ENCODE results near the gene ENTPD2.

Gene ENTPD2

DNA sequence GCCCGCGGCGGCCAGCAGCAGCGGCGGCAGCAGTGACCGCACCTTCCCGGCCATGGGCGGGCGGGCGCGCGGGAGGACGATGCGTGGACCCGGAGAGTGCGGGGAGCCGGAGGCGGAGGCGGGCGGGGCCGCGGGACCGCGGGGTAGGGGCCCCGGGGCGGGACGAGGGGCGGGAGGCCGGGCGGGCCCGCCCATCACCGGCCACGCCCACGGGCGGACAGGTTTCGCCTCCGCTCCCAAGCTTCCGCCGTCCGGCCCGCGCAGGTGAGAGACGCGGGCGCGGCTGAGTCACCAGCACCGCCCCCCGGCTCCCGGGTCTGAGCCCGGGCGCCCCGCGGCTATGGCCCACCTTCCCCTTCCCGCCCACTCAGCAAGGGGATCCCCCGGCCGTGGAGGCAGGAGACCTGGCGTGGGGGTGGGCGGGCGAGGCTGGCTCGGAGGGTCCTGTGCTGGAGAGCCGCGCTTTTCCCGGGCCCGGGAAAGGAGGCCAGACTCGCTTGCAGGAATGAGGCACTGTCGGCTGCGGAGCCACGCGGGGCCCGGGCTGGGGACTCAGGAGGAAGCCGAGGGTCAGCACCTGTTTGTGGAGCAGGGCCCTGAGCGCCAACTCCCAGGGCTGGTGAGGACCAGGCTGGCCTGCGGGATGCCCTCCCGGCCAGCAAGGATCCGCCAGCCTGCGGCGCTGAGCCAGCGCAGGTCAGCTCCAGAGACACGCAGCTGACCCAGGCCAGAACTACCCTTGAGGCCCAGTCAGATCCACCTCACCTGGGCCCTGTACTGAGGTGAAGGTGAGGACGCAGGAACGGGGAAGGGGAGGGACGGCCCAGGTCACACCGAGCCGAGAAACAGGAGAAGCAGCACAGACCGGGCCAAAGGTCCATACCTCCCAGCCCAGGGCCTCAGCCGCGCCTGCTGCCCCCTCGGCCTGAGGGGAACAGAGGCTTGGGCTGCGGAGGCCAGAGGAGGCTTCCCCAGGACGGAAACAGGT is at the start of gene ENTPD2:
Gene ENTPD2, minus strand, starts transcription at position 118 of the 988 bp plus-strand sequence. Its CDS starts 64 bp downstream, at position 54.
- Histone ChIP-seq H3K36me3 (ENCODE audit: control insufficient read depth in 1 of 2, insufficient read depth in 2 of 2, low read length in 2 of 2) (no peaks in the 10 kb centered on the region), H3K27ac (ENCODE audit: low read depth, low read length) (peak within 1 kb of the TSS; percentile 77), H3K9ac (ENCODE audit: low read depth in 1 of 2, low read length in 2 of 2) (peak within 1 kb of the TSS; percentile 61 to 74), H3K4me3 (ENCODE audit: low read depth in 1 of 2, low read length in 2 of 2) (peak within 1 kb of the TSS; percentile 46 to 55), H3K4me1 (ENCODE audit: control insufficient read depth in 1 of 2, insufficient read depth in 2 of 2, low read length in 2 of 2) (peaks cover 18 to 30% of the 10 kb centered on the region in 2 donors), H3K9me3 (ENCODE audit: control insufficient read depth in 1 of 2, low read length in 2 of 2) (no peaks in the 10 kb centered on the region), H3K27me3 (ENCODE audit: control insufficient read depth in 1 of 2, insufficient read depth in 2 of 2, low read length in 2 of 2) (peaks cover 14 to 16% of the 10 kb centered on the region in 2 donors)

DNA sequence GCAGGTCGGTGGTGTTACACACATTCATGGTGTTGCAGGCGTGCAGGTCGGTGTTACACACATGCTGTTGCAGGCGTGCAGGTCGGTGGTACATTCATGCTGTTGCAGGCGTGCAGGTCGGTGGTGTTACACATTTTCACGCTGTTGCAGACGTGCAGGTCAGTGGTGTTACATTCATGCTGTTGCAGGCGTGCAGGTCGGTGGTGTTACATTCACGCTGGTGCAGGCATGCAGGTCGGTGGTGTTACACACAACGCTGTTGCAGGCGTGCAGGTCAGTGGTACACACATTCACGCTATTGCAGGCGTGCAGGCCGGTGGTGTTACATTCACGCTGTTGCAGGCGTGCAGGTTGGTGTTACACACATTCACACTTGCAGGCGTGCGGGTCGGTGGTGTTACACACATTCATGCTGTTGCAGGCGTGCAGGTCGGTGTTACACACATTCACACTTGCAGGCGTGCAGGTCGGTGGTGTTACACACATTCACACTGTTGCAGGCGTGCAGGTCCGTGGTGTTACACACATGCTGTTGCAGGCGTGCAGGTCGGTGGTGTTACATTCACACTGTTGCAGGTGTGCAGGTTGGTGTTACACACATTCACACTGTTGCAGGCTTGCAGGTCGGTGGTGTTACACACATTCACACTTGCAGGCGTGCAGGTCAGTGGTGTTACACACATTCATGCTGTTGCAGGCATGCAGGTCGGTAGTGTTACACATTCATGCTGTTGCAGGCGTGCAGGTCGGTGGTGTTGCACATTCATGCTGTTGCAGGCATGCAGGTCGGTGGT is 49.5 kb upstream of the ENTPD2 start:
- peaks cover 38 to 91% of the 10 kb centered on the region in 2 donors for H3K36me3 ChIP-seq (ENCODE audit: control insufficient read depth in 1 of 2, insufficient read depth in 2 of 2, low read length in 2 of 2)
- no peaks in the 10 kb centered on the region for H3K27me3 ChIP-seq (ENCODE audit: control insufficient read depth in 1 of 2, insufficient read depth in 2 of 2, low read length in 2 of 2)
- H3K4me3 ChIP-seq (ENCODE audit: low read depth in 1 of 2, low read length in 2 of 2) = no peak overlapping the region
- H3K9ac ChIP-seq (ENCODE audit: low read depth in 1 of 2, low read length in 2 of 2) = no peak overlapping the region
- H3K27ac ChIP-seq (ENCODE audit: low read depth, low read length) = no peak overlapping the region
- H3K9me3 ChIP-seq (ENCODE audit: control insufficient read depth in 1 of 2, low read length in 2 of 2) = peaks cover 4 to 12% of the 10 kb centered on the region in 2 donors
- H3K4me1 ChIP-seq (ENCODE audit: control insufficient read depth in 1 of 2, insufficient read depth in 2 of 2, low read length in 2 of 2) = no peaks in the 10 kb centered on the region

DNA sequence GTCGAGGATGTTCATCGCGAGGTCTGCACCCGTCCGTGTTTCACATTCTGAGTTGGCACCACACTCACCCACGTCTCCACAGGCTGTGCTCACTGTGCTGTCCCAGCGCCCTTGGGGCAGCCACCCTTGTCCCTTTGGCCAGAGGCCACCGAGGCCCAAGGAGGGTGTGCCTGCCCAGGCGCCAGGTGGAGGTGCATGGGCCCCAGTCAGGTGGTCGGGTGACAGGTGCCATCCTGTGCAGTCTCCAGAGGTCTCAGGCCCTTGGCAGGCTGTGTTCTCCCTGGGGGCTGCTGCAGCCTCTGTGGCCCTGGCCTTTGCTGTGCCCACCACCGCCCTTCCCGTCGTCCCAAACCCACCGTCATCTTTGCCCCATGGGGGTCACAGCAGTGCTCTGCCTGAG is 45.4 kb upstream of the ENTPD2 start:
- no peak overlapping the region for H3K27ac ChIP-seq (ENCODE audit: low read depth, low read length)
- peaks cover 49 to 77% of the 10 kb centered on the region in 2 donors for H3K36me3 ChIP-seq (ENCODE audit: control insufficient read depth in 1 of 2, insufficient read depth in 2 of 2, low read length in 2 of 2)

DNA sequence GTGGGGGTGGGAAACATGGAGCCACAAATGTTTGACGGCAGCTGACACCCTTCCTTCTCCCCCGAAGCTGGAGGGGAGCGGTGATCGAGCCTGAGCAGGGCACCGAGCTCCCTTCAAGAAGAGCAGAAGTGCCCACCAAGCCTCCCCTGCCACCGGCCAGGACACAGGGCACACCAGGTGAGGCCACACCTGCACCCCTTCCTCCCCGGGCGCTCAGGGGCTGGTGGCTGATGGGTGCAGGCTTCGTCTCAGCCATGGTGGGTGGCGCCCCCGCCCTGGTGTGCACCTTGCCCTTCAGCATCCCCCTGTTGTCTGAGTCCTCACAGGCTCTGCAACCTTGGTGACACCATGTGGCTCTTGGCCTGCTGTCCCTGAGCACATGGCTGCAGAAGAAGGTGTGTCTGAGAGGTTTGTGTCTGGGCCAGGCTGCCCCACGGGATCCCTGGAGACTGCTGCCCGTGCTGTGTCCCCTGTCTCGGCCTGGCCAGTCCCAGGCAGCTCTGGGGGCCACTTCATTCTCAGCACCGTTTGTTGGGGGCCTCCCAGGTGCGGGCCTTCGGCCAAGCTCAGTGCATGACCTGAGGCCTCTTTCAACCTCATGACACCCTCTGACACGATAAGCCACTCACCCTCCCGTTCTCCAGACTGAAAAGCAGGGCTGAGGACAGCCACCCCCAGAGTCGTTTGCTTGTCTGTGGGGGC is 44.1 kb upstream of the ENTPD2 start:
- H3K27ac ChIP-seq (ENCODE audit: low read depth, low read length) = no peak overlapping the region
- no peaks in the 10 kb centered on the region for H3K27me3 ChIP-seq (ENCODE audit: control insufficient read depth in 1 of 2, insufficient read depth in 2 of 2, low read length in 2 of 2)
- H3K4me3 ChIP-seq (ENCODE audit: low read depth in 1 of 2, low read length in 2 of 2) = no peak overlapping the region
- peaks cover 0 to 11% of the 10 kb centered on the region in 2 donors for H3K9me3 ChIP-seq (ENCODE audit: control insufficient read depth in 1 of 2, low read length in 2 of 2)
- peaks cover 0 to 10% of the 10 kb centered on the region in 2 donors for H3K4me1 ChIP-seq (ENCODE audit: control insufficient read depth in 1 of 2, insufficient read depth in 2 of 2, low read length in 2 of 2)
- no peak overlapping the region for H3K9ac ChIP-seq (ENCODE audit: low read depth in 1 of 2, low read length in 2 of 2)
- peaks cover 39 to 69% of the 10 kb centered on the region in 2 donors for H3K36me3 ChIP-seq (ENCODE audit: control insufficient read depth in 1 of 2, insufficient read depth in 2 of 2, low read length in 2 of 2)

More for the DNA sequence above, 45.4 kb upstream of the ENTPD2 start:
- no peak overlapping the region for H3K9ac ChIP-seq (ENCODE audit: low read depth in 1 of 2, low read length in 2 of 2)
- H3K9me3 ChIP-seq (ENCODE audit: control insufficient read depth in 1 of 2, low read length in 2 of 2) = peaks cover 4 to 12% of the 10 kb centered on the region in 2 donors
- no peaks in the 10 kb centered on the region for H3K27me3 ChIP-seq (ENCODE audit: control insufficient read depth in 1 of 2, insufficient read depth in 2 of 2, low read length in 2 of 2)
- H3K4me3 ChIP-seq (ENCODE audit: low read depth in 1 of 2, low read length in 2 of 2) = no peak overlapping the region
- H3K4me1 ChIP-seq (ENCODE audit: control insufficient read depth in 1 of 2, insufficient read depth in 2 of 2, low read length in 2 of 2) = peaks cover 0 to 10% of the 10 kb centered on the region in 2 donors

DNA sequence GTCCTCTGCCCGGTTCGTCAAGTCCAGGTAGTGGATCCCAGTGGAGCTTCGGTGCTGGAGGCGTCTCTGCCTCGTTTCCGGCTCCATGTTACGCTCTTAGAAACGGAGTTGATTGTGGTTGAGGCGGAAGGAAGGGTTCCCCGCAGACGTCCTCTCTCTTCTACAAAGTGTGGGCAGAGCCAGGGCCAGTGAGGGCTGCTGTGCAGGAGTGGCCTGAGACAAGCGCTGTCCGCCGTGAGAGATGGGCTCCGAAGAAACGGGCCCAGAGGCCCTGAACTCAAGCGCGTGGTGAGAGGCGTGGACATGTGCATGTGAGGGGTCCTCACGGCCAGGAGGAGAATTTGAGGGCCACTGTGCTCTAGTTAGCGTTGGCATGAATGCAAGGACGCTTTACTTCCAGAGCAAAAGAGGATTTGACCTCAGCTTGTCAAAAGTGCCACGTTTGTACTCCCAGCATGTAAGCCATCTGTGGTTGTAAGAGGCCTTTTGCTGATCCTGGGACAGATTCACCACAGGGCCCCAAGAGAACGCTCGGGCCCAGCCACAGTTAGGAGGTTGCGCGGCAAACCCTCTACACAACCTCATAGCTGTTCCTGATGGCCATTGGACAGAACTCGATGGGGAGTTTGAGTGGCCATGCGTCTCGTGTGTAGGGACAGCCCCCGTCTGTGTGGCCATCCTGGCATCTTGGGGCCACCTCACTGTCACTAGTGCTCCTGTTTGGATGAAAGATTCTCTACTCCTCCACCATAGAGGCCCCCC is 43.1 kb upstream of the ENTPD2 start:
- Histone ChIP-seq H3K27me3 (ENCODE audit: control insufficient read depth in 1 of 2, insufficient read depth in 2 of 2, low read length in 2 of 2) (no peaks in the 10 kb centered on the region), H3K4me3 (ENCODE audit: low read depth in 1 of 2, low read length in 2 of 2) (no peak overlapping the region), H3K9ac (ENCODE audit: low read depth in 1 of 2, low read length in 2 of 2) (no peak overlapping the region), H3K4me1 (ENCODE audit: control insufficient read depth in 1 of 2, insufficient read depth in 2 of 2, low read length in 2 of 2) (peaks cover 0 to 10% of the 10 kb centered on the region in 2 donors), H3K9me3 (ENCODE audit: control insufficient read depth in 1 of 2, low read length in 2 of 2) (peaks cover 0 to 2% of the 10 kb centered on the region in 2 donors), H3K27ac (ENCODE audit: low read depth, low read length) (no peak overlapping the region), H3K36me3 (ENCODE audit: control insufficient read depth in 1 of 2, insufficient read depth in 2 of 2, low read length in 2 of 2) (peaks cover 30 to 65% of the 10 kb centered on the region in 2 donors)

DNA sequence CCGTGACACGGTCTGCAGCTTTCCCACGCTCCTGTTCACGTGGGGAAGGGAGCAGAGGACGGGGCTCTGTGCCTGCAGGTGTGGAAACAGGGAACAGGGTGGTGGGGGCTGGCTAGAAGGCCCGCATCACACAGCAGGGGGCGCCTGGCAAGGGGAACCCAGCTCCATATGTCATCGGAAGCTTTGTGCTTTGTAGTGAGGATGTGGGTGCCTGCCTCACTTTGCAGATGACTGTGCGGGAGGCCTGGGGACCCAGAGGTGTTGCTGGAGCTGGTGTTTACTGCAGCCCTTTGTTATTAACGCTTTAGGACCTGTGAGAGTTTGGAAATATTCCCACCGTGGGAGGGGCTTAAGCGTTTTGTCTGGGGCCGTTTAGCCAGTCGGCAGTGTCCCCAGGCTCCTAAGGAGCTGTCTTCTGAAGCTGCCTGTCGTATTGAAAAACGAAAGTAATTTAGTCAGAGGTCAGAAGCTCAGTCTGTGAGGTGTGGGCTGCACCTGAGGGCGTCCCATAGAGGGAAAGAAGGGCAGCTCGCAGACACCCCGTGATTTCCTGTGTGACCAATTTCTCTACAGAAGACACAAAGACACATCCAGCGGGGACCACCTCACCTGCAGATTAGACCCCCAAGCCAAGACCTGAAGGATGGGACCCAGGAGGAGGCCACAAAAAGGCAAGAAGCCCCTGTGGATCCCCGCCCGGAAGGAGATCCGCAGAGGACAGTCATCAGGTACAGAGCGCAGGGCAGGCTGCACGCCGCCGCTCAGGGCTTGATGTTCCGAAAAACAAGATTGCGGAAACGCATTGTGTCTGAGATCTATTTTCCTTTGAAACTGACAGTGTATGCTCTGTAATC is 42.0 kb upstream of the ENTPD2 start:
- Histone ChIP-seq H3K4me1 (ENCODE audit: control insufficient read depth in 1 of 2, insufficient read depth in 2 of 2, low read length in 2 of 2) (peaks cover 0 to 10% of the 10 kb centered on the region in 2 donors), H3K36me3 (ENCODE audit: control insufficient read depth in 1 of 2, insufficient read depth in 2 of 2, low read length in 2 of 2) (peaks cover 21 to 57% of the 10 kb centered on the region in 2 donors), H3K4me3 (ENCODE audit: low read depth in 1 of 2, low read length in 2 of 2) (peak overlapping the region; percentile 34 to 61), H3K27me3 (ENCODE audit: control insufficient read depth in 1 of 2, insufficient read depth in 2 of 2, low read length in 2 of 2) (no peaks in the 10 kb centered on the region), H3K9me3 (ENCODE audit: control insufficient read depth in 1 of 2, low read length in 2 of 2) (no peaks in the 10 kb centered on the region), H3K9ac (ENCODE audit: low read depth in 1 of 2, low read length in 2 of 2) (peak overlapping the region; percentile 9 to 25), H3K27ac (ENCODE audit: low read depth, low read length) (peak overlapping the region; percentile 21)

DNA sequence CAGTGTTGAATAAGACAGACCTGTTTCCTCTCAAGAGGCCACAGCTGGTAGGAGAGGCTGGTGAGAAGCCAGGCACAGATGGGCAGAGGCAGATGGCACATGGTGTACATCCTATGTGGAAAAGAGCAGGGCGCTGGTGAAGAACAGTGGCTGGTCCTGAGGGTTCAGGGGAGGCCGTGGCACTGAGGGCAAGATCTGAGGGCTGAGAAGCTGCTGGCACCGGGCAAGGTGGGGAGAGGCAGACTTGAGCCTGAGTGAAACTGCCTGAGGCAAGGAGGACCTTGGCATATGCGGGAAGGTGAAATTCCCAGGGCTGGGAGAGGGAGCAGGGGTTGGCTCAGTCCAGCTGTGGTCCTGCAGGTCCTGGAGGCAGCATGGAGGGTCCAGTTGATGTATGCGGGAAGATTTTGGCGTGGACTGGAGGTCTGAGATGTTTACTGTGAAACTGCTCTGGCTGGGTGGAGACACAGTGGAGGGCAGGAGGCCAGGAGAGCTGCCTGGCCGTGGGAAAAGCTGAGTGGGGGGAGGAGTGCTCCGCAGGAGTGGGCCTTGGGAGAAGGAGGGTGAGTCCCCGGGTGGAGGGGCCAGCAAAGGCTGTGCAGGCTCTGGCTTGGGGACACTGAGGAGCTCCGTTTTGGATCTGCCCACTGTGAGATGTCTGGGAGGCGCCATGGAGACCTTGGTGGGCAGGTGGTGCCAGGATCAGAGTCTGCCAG is 35.5 kb upstream of the ENTPD2 start:
- Histone ChIP-seq H3K27me3 (ENCODE audit: control insufficient read depth in 1 of 2, insufficient read depth in 2 of 2, low read length in 2 of 2) (no peaks in the 10 kb centered on the region), H3K9ac (ENCODE audit: low read depth in 1 of 2, low read length in 2 of 2) (no peak overlapping the region), H3K36me3 (ENCODE audit: control insufficient read depth in 1 of 2, insufficient read depth in 2 of 2, low read length in 2 of 2) (peaks cover 4 to 26% of the 10 kb centered on the region in 2 donors), H3K27ac (ENCODE audit: low read depth, low read length) (no peak overlapping the region), H3K4me3 (ENCODE audit: low read depth in 1 of 2, low read length in 2 of 2) (no peak overlapping the region), H3K4me1 (ENCODE audit: control insufficient read depth in 1 of 2, insufficient read depth in 2 of 2, low read length in 2 of 2) (peaks cover 14 to 21% of the 10 kb centered on the region in 2 donors), H3K9me3 (ENCODE audit: control insufficient read depth in 1 of 2, low read length in 2 of 2) (no peaks in the 10 kb centered on the region)

DNA sequence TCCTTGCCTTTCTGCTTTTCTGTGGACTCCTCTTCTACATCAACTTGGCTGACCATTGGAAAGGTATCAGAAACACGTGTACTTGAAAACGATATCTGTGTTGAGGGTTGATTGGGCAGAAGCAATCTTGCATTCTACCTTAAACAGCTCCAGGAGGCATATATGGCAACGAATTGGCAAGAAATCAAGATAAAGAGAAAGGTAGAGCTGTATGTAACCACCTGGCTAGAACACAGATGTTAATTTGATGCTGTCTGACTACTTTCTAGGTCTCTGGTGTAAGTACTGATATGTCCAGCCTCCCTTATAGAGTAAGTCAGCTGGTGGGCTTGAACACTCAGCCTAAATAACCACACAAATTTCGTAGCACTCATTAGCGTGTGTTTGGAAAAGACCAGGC is 34.3 kb upstream of the ENTPD2 start:
- H3K36me3 ChIP-seq (ENCODE audit: control insufficient read depth in 1 of 2, insufficient read depth in 2 of 2, low read length in 2 of 2) = peaks cover 4 to 24% of the 10 kb centered on the region in 2 donors

More for the DNA sequence above, 34.3 kb upstream of the ENTPD2 start:
- Histone ChIP-seq H3K9ac (ENCODE audit: low read depth in 1 of 2, low read length in 2 of 2) (peak overlapping the region in 1 of 2 donors; percentile 84), H3K27ac (ENCODE audit: low read depth, low read length) (no peak overlapping the region), H3K4me3 (ENCODE audit: low read depth in 1 of 2, low read length in 2 of 2) (peak overlapping the region in 1 of 2 donors; percentile 72), H3K27me3 (ENCODE audit: control insufficient read depth in 1 of 2, insufficient read depth in 2 of 2, low read length in 2 of 2) (no peaks in the 10 kb centered on the region), H3K9me3 (ENCODE audit: control insufficient read depth in 1 of 2, low read length in 2 of 2) (no peaks in the 10 kb centered on the region), H3K4me1 (ENCODE audit: control insufficient read depth in 1 of 2, insufficient read depth in 2 of 2, low read length in 2 of 2) (peaks cover 16 to 25% of the 10 kb centered on the region in 2 donors)

Data from duodenal mucosa (tissue), 2 donors.